Hematopoietic multipotent progenitor cell (in vitro differentiated cells): ENCODE results near the gene NIFK. TPM values are rescaled to one million over a fixed set of nuclear protein-coding genes. Genes with fewer than 3 reads are reported as not detected.
A peak's percentile ranks its signal among the peaks of the same experiment; 100 is the strongest.
"Not testable (repeated sequence)": the region's sequence is repeated elsewhere in the genome, so short reads cannot be mapped to it uniquely, and the experiment has no call there.

ENCODE experiments used
- DNase-seq, 3 donors: peaks; one replicate each; pipeline ENCODE4 v3.0.0-alpha.2; 2011 to 2015; ENCODE audit warnings: low read depth in 2 of 3, low spot score in 2 of 3
- total RNA-seq: library from RNA; depleted of rRNA; stranded (reverse); fragments of >200 nt; gene quantifications from one replicate; pipeline ENCODE4 v1.2.3, GENCODE V29; 2012

Gene NIFK
- total RNA-seq, 1 donor: 17.0 TPM

DNA sequence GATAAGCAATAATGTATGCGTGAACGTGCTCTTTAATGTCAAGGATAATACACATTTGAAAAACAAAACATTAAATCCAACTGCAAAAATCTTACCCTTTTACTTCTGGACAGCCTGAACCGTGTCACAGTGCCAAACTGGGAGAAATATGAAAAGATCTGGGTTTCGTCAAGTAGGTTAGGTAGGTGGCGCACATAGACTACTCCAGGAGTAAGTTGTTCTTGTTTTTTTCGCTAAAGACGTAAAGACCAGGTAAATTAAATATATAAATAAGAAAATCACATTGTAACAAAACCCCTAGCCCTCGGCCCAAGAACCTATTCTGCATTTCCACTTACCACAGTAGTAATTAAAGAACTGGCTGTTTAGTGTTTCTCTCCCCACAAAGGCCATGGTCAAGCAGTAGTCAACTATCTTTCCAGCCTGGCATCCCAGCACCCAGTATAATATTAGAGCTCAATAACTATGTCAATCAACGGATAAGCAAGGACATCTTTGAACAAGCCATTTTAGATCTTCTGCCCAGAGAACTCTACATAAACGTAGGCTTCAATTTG is 1.1 kb downstream of the NIFK start:
- DNase-seq: peak in 1 of 3 donors; percentile 12

DNA sequence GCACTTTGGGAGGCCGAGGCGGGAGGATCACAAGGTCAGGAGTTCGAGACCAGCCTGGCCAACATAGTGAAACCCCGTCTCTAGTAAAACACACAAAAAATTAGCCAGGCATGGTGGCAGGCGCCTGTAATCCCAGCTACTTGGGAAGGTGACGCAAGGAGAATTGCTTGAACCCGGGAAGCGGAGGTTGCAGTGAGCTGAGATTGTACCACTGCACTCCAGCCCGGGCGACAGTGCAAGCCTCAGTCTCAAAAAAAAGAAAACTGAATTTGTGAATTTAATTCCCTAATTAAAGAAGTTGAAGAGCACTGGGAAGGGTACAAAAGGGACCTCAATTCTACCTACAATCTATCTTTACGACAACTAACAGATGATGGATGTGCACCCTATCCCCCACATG is 2.1 kb downstream of the NIFK start:
- DNase-seq: not testable (repeated sequence)

DNA sequence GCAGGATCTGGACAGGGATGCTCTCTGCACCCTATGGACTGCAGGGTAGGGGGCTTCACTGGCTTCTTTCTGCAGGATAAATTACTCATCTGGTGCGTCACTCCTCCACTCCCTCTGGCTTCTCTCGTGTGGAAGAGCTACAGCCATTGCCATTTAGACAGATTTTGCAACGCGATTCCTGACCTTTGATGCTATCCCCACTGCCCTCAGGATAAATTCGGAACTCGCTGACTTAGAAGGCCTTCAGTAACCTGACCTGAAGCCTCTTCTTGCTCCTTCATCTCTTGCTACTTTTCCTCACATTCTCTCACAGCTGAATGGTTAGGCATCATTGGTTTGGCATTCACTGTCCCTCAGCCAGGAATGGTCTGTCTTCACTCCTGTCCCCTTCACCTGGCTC is 5.3 kb downstream of the NIFK start:
- DNase-seq: no peak

DNA sequence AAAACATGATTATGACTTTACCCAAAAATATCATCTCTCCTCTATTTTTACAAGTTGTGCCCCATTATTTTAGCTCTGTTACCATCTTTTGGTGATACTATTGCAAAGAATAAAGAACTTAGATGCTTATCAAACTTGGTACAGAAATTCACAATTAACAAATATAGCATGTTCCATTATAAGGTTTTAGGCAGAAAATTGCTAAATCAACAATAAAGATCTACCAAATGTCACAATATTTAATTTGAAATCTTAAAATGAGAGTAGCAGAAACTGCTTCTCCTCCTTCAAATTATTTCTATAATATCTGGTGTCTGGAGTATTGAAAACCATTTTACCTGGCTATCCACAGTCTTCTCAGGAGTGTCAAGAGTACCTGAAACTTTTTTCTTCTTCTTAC is 8.7 kb downstream of the NIFK start:
- DNase-seq: no peak

DNA sequence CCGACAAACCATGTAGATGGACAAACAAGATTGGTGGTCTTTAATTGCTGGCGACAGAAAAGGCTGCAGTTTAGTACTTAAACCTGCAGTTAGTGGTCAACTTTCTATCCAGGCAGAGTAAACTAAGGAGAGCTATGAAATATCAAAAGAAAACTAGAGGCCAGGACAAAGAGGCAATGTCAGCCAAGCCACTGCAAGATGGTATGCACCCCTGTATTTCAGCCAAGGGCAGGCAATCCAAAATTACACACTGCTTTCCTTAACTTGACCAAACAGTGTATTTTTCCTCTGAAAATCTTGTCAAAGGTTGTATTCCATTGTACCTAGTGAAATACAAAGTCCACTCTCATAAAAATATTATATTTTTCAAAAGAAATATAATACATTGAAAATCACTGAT is 9.3 kb downstream of the NIFK start:
- no peak for DNase-seq

DNA sequence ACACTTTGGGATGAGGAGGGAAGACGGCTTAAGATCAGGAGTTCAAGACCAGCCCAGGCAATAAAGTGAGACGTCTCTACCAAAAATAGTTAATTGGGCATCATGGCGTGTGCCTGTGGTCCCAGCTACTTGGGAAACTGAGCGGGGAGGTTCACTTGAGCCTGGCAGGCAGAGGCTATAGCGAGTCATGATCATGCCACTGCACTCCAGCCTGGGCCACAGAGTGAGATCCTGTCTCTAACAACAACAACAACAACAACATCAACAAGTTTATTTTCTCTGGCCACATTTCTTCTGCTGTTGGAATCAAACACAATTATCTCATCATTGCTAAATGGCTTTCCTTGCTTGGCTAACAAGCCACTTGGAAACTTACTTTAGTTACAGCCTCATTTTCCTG is 13.4 kb downstream of the NIFK start:
- DNase-seq: no peak

DNA sequence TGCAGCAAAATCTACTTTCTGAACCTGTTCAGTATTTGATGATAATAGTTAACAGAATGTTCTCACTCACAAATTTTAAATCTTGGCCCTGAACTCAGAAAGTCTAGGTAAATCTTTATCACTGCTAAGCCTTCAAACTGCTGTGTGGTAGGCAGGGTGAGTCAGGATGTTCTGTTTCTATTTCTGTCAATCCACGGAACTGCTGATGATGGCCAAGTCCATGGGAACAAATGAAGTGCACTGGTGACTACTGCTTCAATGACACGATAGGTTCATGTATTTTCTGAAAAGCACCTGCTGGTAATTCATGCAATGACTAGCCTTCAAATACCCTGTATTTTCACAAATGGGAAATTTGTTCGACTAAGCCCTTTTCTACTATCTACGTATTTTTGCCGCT is 14.2 kb downstream of the NIFK start:
- no peak for DNase-seq

DNA sequence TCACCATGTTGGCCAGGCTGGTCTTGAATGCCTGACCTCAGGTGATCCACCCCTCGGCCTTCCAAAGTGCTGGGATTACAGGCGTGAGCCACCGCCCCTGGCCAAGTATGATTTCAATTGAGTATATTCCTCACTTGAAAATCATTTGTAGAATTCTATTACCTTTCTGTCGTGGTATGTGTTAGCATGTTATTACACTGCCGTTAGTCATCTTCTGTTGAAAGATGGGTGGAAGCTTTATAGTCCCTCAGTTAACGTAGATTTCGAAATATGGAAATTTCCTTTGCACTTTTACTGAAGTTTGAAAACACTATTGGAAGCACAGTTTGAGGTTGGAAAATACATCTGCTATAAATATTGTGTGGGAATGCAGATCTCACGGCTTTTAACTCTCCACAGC is 14.7 kb downstream of the NIFK start:
- DNase-seq: no peak

DNA sequence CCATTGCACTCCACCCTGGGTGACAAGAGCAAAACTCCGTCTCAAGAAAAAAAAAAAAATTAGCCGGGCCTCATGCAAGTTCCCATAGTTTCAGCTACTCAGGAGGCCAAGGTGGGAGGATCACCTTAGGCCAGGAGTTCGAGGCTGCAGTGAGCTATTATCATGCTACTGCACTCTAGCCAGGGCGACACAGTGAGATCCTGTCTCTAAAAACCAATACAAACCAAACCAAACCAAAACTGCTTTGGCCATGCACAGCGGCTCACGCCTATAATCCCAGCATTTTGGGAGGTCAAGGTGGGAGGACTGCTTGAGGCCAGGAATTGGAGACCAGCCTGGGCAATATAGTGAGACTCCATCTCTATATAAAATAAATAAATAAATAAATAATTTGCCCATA is 19.1 kb downstream of the NIFK start:
- no peak for DNase-seq

DNA sequence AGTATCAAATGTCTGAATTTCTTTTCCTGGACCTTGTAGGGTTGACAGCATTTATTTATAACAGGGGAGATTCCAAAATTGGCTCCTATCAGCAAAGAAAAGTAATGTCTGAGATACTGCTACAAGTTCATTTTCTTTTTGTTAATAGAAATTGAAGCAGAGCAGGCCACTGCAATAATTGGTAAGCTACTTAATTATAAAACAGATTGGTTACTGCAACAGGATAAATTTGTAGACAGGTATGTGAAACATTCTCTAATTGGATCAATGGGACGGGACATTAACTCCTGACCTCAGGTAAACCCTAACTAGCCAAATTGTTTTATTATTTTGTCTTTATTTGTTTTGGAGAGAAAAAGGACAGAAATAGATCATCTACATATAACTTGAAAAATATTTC is 20.5 kb downstream of the NIFK start:
- DNase-seq: no peak

DNA sequence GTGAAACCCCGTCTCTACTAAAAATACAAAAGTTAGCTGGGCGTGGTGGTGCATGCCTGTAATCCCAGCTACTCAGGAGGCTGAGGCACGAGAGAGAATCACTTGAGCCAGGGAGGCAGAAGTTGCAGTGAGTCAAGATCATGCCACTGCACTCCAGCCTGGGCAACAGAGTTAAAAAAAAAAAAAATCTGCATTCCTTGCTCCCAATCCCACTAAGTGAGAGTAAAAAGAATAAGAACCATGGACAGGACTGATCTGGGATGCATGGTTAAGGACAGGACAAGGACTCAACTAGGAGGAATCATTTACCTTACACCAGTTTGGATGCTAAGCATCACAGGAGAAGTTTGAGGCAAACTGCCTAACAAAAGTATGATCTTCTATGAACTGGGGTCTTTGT is 25.2 kb downstream of the NIFK start:
- DNase-seq: not testable (repeated sequence)

DNA sequence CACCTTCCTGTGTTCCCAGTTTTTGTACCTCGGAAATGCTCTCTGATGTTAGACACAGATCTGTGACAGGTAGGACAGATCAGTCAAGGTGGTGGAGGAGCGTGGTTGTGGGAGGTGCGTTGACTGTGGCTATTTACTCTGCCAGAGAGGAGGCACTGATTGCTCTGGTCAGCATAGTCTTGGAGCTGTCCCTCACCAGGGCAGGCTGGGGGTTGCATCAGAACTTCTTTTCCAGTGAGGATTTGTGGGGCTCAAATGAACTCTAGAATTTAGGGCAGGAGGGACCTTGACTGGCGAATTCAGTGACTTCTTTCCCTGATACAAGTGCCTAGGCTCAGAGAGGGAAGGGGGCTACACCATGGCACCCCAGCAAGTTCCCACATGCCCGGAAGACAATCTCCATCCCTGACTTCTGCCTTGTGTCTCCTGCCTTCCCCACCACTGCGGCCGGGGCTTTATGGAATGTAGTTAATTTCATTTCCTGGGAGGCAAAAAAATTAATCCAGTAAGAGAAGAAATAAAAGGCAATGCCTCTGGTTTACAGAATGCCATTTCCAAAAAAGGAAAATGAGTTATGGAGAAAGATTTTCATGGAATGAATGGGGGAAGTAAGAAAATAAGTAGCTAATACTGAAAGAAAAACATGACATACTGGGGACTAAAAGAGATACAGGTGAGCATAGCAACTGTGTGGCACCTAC is 26.1 kb downstream of the NIFK start:
- no peak for DNase-seq

DNA sequence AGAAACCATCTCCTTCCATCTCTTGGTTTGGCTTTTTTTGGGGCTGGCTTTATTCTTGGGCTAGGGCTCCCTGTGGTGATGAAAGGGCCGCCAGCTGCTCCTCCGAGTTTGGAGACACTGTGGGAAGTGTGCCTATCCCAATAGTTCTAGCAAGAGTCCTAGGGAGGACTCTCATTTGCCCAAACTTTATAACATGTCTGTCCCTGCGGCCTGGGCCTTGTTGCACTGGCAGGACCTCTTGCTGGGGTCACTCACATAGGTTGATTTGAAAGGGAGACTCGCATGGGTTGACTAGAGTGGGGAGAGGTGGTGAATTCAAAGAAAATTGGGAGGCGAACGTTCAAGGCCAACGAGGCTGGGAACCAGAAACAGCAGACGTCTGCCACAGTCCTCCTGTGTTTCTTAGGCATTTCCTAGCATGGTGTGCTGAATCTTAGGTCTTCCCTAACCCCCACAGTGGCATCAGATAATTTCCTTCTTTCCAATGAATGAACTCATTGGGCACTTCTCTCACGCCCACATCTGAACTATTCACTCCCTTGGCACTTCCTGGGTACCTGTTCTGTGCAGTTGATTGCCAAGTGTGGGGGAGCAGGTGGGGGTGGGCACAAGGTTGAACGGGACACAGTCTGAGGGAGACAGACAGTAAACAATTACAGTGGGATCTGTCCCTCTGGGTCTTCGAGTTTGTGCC is 26.8 kb downstream of the NIFK start:
- no peak for DNase-seq

DNA sequence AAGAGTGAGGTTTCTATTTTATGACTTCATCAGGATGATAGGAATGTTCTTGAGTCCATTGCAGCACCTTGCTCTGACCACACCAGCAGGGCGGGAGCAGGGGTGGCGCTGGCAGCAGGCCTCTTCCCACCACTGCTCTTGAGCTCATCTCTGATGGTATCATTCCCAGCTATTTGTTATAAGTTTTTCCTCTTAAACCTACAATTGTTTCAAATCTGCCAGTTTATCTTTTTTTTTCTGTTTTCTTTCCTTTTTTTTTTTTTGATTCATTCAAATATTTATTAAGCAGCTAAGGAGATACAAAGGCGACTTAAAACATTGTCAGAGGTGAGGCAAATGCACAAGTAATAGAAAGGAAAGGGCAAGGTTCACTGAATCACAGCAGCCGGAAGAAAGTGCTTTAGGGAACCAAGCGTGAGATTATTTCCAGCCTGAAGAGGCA is 28.7 kb downstream of the NIFK start:
- DNase-seq: no peak

DNA sequence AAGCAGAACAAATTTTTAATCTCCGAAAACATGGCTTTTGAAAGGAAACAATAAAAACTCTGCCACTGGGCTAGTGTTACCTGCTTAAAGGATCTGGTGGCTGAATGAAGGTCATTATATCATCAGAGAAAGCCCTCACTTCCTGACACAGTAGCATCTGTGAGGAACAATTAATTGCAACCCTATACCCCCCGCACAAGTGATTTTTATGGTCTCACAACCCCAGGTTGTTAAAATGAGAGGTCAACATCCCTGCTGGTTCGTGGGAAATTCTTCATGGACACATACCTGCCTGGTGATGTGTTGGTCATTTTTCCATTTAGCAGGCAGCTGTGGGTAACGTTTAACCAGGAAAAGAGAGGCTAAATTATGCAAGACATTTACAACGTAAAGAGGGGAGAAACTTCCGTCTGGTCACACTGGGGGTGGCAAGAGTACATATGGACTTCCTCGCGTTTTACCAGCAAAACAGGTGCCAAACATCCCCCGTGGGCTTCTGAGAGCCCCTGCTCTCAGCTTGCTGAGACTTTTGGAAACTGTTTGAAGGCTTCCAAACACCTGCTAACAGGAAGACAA is 29.2 kb downstream of the NIFK start:
- DNase-seq: no peak

DNA sequence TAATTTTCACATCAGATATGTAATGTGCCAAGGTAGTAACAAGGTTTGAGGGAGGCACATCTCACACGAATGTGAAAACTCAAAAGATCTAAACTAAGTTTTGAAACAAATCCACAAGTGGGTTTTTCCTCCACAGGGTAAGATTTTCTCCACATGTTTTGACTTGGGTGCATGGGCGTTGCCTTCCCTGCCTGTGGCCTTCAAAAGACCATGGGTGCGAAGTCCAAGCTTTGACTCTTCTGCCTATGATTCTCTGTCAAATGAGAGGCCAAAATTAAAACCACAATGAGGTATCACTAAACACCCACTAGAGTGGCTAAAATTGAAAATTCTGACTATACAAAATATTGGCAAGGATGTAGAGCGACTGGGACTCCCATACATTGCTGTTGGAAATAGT is 30.7 kb downstream of the NIFK start:
- DNase-seq: no peak

DNA sequence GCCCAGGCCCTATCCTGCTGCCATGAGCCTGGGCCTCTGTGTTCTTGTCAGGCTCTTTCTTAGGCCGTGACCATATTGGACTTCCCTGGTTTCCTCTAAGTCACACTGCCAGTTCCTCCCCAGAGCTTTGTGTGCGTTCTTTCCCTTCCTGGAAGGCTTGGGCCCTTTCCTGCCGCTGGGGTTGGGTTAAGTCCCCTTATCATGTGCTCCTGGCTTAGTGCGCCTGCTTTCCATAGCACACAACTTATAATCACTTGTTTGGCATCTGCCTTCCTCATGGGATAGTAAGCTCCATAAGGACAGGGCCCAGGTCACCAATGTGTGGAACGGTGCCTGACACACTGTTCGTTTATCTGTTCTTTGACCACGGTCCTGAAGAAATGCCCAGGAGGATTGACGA is 31.3 kb downstream of the NIFK start:
- DNase-seq: no peak

DNA sequence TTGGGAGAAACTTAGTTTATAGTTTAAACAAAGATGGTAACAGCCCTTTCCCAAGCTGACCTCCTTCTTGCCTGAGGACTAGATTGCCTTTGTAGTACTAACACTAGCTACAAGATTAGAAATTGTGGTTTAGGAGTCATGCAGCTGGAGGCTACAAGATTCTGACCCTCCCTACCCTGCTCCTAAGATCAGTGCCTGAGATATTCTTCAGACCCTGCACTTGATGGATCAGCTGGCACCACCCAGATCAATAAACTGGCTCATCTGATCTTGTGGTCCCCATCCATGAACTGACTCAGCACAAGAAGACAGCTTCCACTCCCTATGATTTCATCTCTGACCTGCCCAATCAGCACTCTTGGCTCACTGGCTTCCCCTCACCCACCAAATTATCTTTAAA is 34.9 kb downstream of the NIFK start:
- not testable (repeated sequence) for DNase-seq

DNA sequence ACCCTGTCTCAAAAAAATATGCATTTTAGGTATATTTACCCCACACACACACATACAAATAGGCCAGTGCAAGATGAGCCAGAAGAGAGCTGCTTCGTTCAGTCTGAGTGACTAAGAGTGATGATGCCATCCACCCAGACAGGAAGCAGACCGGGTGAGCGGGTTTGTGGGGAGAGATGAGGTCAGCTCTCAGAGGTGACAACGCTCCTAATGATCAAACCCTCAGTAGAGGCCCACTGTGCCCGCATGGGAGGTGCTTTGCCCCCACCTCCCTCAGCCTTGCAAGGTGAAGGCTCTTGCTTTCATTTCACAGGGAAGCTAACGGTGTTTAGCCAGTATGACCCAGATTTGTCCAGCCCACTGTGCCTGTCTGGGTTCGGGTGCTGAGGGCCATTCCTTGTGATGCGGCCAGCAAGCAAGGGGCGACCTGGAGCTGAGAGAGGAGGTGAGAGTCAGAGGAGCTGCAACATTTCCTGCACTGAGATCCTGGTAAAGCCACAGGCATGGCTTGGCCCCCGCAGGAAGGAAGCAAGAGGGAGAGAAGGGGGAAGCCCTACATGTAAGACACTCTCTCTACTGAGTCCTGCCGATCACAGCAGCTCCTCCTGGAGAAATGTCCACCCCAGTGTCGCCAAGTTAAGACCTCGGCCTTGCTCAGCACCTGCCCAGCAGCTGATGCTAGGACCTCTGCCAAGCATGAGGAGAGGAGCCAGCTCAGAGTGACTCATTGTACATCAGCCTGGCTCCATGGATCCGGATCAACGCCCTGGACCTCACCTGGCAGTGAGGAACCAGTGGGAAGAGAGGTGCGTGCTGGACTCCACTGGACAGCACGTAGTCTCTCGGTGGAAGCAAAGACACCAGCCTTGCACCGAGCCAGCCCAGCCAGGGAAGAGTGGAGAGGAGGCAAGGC is 37.0 kb downstream of the NIFK start:
- DNase-seq: peak; percentile 52 to 92 (median 87)

DNA sequence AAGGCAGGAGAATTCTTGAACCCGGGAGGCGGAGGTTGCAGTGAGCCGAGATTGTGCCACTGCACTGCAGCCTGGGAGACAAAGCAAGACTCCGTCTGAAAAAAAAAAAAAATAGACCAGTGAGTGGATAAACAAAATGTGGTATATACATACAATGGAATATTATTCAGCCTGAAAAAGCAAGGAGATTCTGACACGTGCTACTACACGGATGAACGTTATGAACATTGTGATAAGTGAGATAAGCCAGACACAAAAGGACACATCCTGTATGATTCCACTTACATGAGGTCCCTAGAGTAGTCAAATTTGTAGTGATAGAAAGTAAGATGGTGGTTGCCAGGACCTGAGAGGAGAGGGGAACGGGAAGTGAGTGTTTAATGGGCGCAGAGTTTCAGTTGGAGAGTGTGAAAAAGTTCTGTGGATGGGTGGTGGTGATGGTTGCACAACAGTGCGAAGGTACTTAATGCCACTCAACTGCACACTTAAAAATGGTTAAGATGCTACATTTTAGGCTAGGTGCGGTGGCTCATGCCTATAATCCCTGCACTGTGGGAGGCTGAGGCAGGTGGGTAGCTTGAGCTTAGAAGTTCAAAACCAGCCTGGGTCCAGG is 38.3 kb downstream of the NIFK start:
- DNase-seq: no peak
